ENCODE results near the gene NTRK3. TPM values are rescaled to one million over a fixed set of nuclear protein-coding genes. Genes with fewer than 3 reads are reported as not detected.

NTRK3 gene
- total and polyA plus RNA-seq, 2 of the 13 experiments (the other 11 are each of a cell fraction or from before 2014, with no cell fraction given): not detected

- POLR2A ChIA-PET: no interaction called here
- in situ Hi-C loops (cut with HindIII; ENCODE audit: extremely low pct_ligation_motif_present, low pct_unique_long_range_greater_than_20kb) (no loop called here), intact Hi-C loops (cut with micrococcal nuclease; ENCODE audit: unreplicated experiment) (no loop called here)
- FAIRE-seq: no peak
- H2AFZ ChIP-seq (ENCODE audit: low read length): no peak overlapping the region
- H3K4me3 ChIP-seq (replicated peaks in 1 of 3; ENCODE audit: insufficient read depth in 1 of 3, low read depth in 2 of 3, low read length in 3 of 3): no peak overlapping the region
- no peaks in the 10 kb centered on the region for H3K36me3 ChIP-seq (replicated peaks in 1 of 2; ENCODE audit: control insufficient read depth in 1 of 2, insufficient read depth in 2 of 2, low read length in 2 of 2)
- CTCF ChIA-PET (ENCODE audit: low intra/inter-chr PET ratio, low total read pairs): no interaction called here
- H3K79me2 ChIP-seq (ENCODE audit: insufficient read depth, low read length): no peaks in the 10 kb centered on the region
- no peaks in the 10 kb centered on the region for H3K4me1 ChIP-seq (ENCODE audit: insufficient read depth, low read length)
- no peak for ATAC-seq
- H3K27ac ChIP-seq (ENCODE audit: extremely low read length, insufficient read depth, low read length): no peak overlapping the region
- 8% methylated on average over 4 of the region's 5 CpGs for WGBS (ENCODE audit: low lambda C conversion rate)
- no peak for DNase-seq (ENCODE audit: low spot score)
- no peaks in the 10 kb centered on the region for H4K20me1 ChIP-seq (ENCODE audit: insufficient read depth, low read length)
- peaks cover 11% of the 10 kb centered on the region for H3K9me3 ChIP-seq (ENCODE audit: low read length)
- no peak overlapping the region for H3K4me2 ChIP-seq (ENCODE audit: low read depth, low read length)
- no peak overlapping the region for H3K9ac ChIP-seq (ENCODE audit: insufficient read depth, low read depth, low read length)
- BruUV-seq (replicated peaks): no TSS peak
- no peaks in the 10 kb centered on the region for H3K27me3 ChIP-seq (ENCODE audit: control insufficient read depth in 1 of 2, insufficient read depth in 2 of 2, low read length in 2 of 2)
- TF ChIP-seq RERE (CRISPR knock-in tag; IDR thresholded peaks at IDR 0.05; ENCODE audit: low read depth) (no peak), NR2F2 (IDR thresholded peaks at IDR 0.05; ENCODE audit: borderline replicate concordance, low read depth) (no peak), ZEB1 (IDR thresholded peaks at IDR 0.05; ENCODE audit: insufficient replicate concordance, low read depth) (no peak), MAX (IDR thresholded peaks at IDR 0.05) (no peak), ZNF101 (CRISPR knock-in tag; IDR thresholded peaks at IDR 0.05; ENCODE audit: borderline replicate concordance, low read depth) (no peak), ELF3 (CRISPR knock-in tag; IDR thresholded peaks at IDR 0.05) (no peak), HNRNPLL (IDR thresholded peaks at IDR 0.05; ENCODE audit: low read depth, low read length, poor library complexity, severe bottlenecking) (no peak), HMGXB3 (CRISPR knock-in tag; IDR thresholded peaks at IDR 0.05; ENCODE audit: borderline replicate concordance) (no peak), STAT6 (CRISPR knock-in tag; IDR thresholded peaks at IDR 0.05; ENCODE audit: borderline replicate concordance) (no peak)
Measured at GRCh38 chr15:87965304-87965703, 291.2 kb downstream of the NTRK3 start.
